ENCODE data around the gene ALOXE3.
A peak's percentile ranks its signal among the peaks of the same experiment; 100 is the strongest.
"Not testable (repeated sequence)": the region's sequence is repeated elsewhere in the genome, so short reads cannot be mapped to it uniquely, and the experiment has no call there.

Gene ALOXE3

DNA sequence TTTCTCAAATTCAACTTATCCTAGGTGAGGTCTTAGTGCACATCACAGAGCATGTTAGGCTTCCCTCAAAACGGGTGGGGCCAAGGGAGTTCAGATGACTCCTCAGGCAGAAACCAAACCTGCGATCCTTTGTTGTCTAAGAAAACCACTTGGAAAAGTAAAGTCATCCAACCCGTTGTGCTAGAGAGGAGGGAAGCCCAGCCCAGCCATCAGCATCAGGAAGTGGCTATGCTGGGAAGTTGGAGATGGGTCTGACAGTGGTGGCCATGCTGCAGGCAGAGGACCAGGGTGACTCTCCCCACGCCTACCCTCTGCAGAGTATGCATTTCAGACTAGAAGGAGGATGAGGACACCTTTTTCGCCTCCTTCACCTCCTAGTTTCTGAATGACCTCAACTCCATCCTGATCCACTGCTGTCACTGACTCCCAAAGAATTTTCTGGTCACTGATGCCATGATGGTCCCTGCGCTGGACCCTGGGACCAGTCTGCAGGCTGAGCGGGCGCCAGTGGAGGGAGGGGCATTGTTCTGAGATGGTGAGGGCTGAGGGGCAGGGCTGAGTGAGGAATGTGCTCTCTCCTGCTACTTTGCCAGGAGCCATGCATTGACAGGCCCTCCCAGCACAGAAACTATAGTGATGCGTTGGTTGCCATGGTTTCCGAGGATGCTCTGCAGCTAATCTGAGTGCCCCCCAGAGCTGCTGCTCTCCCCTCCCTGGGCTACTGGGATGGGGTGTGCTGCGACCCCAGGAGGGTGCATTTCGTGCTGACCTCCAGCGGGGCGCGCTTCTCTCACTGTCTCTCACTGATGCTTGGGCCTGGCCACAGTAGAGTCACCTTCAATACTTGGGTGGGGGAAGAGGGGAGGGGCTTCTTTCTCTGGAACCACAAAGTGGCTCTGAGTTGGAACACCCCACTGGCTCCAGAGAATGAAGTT, 51.2 kb downstream of the ALOXE3 start:
- DNase-seq, result no peak

- no peak for DNase-seq
Observed at GRCh38 chr17:8064561-8065019, 53.7 kb downstream of the ALOXE3 start.

- DNase-seq, result no peak
Observed at GRCh38 chr17:8063761-8064534, 54.4 kb downstream of the ALOXE3 start.

DNA sequence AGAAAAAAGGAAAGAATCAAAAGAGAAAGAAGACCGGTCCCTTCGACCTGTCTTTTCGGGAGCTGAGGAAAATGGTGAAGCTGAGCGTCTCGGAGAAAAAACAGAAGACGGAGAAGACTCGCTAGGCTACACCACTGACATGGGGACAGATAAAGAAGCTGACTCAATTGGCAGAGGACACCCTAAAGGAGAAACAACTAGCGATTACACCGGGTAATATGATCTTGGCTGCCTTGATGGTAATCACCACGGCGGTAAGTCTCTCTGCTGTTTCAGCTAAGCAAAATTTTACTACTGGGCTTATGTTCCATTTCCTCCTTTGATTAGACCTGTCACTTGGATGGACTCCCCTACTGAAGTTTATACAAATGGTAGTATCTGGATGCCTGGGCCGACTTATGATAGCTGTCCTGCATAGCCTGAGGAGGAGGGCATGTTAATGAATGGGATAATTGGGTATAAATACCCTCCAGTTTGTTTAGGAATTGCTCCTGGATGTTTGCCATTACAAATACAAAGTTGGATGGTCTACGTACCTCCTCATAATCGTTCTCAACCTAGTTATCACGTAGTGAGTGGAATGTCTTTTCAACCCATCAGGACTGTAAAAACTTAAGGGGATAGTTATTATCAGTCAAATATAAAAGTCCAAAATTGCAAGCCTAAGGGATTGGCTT, 55.4 kb downstream of the ALOXE3 start:
- DNase-seq, result no peak

- no peak for DNase-seq
Observed at GRCh38 chr17:8062435-8062806, 55.9 kb downstream of the ALOXE3 start.

GRCh38 chr17:8061851-8062250, 56.5 kb downstream of the ALOXE3 start:
- not testable (repeated sequence) for DNase-seq

- DNase-seq, result peak; percentile 58
Observed at GRCh38 chr17:8060274-8060673, 58.0 kb downstream of the ALOXE3 start.

- no peak for DNase-seq
Observed at GRCh38 chr17:8059131-8059530, 59.2 kb downstream of the ALOXE3 start.

DNA sequence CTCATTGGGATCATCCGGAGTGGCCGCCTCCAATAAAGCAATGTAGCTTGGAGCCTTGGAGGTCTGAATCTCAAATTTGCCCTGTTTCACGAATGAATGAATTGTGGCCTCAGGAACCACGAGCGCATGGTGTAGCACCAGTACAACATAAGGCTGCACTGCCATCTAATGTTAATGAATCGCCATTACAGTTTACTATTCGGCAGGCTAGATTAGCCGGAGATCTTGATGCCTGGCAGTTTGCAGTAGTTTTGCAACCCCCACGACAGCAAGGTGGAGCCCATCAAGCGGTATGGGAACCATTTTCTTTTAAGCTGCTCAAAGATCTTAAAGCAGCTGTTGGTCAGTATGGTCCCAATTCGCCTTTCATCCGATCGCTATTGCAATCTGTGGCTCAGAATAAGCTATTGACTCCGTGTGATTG, 60.6 kb downstream of the ALOXE3 start:
- peak; percentile 34 for DNase-seq

DNA sequence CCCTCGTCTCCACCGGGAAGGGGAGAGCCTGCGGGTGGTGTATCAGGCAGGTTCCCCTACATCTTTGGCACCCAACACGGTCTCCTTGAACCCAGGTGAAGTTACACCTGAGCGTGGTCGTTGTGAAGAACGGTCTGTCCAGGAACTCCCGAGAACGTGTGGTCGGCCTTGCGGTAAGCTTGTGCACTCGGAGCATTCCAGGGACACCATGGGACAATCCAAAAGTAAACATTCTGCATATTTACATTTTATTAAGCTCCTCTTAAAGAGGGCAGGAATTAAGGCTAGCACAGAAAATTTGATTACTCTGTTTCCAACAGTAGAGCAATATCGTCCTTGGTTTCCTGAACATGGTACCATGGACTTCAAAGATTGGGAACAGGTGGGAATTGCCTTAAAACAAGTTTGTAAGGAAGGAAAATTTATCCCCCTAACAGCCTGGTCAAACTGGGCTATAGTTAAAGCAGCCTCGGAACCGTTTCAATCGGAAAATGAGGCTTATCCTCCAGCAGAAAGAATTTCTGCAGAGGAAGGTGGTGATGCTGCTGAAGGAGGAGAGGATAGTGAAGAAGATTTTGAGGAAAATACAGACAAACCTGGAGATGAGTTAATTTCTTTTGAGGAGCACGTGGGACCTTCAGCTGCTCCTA, 61.2 kb downstream of the ALOXE3 start:
- no peak for DNase-seq

DNA sequence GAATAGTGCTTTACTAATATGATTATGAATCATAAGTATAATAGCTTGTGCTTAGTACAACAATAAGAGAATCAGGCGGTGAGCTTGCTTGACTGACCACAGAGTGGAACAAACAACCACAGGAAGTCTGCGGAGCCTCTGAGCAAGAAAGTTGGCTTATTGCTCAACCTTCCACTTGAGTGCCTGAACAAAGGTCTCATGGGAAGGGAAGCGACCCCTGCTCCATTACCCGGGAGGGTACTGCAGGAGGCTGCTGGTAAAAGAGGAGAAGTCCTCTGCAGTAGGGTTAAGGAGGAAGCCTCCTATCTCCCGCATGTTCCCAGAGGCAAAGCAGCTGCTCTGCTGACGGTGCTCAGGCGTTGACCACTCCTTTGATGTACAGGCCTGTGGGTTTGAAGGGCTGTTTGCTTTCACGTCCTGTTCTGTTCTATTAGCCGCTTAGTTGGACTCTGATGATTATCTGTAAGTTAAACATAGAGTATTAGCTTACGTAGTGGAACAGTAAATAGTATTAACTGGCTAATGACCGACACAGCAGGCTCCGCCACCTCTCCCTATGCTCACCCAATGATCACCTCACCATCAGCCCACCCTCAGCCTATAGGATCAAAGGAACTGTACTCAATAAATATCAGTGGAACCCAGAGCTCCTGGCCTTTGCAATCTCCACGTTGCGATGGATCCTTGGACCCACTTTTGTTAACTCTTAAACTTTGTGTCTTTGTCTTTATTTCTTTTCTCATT, 61.9 kb downstream of the ALOXE3 start:
- DNase-seq, result no peak

DNA sequence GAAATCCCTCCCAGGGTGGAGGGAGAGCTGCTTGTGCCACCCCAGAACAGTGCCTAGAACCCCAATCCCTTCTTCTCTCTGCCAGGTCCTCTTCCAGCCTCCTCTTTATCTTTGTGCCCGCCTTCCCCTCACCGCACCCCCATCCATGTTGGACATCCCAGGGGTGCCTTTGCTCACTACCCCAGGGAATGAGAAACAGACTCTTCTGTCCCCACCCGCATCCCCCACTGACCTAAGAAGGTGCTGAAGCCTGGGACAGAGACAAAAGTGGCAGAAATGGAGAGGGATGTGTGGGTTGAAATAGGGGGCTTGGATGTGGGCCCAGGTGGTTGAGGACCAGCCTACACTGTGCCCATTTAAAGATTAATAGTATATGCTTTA, 62.5 kb downstream of the ALOXE3 start:
- no peak for DNase-seq

GRCh38 chr17:8053600-8053999, 64.7 kb downstream of the ALOXE3 start:
- DNase-seq, result no peak

GRCh38 chr17:8052256-8053252, 65.8 kb downstream of the ALOXE3 start:
- DNase-seq, result no peak

- DNase-seq, result no peak
Observed at GRCh38 chr17:8051831-8052230, 66.5 kb downstream of the ALOXE3 start.

DNA sequence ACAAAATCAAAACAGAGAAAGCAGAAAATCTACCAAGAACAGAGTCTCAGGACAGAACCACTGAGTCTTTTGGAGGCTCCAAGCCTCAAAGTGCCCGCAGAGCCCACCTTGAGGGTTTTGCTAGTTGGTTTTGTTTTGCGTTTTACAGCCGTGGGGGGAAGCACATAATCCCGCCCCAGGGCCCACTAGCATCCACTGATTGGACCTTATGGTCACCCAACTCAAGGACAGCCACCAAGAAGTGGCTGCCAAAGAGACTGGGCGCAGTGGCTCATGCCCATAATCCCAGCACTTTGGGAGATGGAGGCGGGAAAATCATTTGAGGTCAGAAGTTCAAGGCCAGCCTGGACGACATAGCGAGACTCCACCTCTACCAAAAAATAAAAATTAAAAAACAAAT, 69.6 kb downstream of the ALOXE3 start:
- DNase-seq, result no peak

- no peak for DNase-seq
Observed at GRCh38 chr17:8048236-8048635, 70.1 kb downstream of the ALOXE3 start.

DNA sequence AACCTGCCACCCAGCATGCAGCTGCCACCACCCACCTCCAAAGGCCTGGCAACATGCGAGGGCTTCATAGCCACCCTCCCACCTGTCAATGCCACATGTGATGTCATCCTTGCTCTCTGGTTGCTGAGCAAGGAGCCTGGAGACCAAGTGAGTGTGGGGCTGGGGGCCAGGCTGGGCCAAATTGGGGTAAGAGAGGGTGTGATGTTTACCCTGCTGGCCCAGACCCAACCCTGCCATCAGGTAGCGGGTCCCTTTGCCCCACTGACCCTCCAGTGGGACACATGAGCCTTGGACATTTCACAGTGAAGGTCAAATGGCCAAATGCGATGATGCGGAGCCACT, 70.6 kb downstream of the ALOXE3 start:
- no peak for DNase-seq

GRCh38 chr17:8046929-8047768, 71.2 kb downstream of the ALOXE3 start:
- no peak for DNase-seq

Data from NCI-H1092 (cell line).